HG03439 (cell line): ENCODE data around the gene CTIF.
"Not testable (repeated sequence)": the region's sequence is repeated elsewhere in the genome, so short reads cannot be mapped to it uniquely, and the experiment has no call there.

ENCODE experiments used
- ATAC-seq: cut with Tn5 transposase; IDR thresholded peaks from one replicate; pipeline ENCODE4 v1.9.1; 2021; ENCODE audit warnings: mild to moderate bottlenecking, moderate library complexity; ENCODE audit not compliant: unreplicated experiment

Gene CTIF

DNA sequence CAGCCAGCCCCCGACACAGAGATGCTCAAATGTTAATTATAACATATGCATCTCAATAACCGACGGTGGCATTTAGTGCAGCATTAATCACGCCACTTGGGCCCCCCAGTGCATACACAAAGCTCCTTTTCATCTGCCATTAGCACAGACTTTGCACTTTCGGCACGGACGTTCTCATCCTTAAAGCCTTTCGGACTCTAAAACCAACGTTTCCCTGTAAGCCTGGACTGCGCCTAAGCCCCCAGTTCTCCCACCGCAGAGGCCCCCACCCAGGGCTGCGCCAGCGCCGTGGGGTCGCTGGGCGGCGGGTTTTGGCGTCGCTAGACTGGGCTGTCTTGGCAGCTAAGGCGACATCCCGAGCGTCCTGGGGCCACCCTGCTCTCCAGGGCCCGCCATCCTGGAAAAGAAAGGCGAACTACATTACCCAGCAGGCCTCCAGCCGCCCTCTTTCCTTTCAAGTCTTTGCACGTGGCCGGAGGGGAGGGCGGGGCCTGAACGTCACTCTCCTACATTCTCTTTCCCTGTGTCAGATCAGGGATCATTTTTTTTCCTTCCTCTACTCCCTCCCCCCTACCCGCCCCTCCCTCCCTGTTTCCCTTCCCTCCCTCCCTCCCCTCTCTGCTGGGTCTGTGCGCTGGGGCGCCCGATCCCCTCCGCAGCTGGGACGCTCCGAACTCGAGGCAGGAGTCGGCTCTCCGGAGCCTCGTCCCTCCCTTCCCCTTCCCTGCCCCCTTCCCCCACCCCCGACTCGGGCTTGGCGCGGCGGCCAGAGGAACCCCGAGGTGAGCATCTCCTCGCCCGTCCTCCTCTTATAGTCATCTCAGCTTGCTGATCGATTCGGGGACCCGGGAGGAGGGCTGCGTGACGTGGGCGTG is at the start of gene CTIF:
CTIF (plus strand) TSS at position 501 of the 875 bp plus-strand sequence. CDS start 80,535 bp downstream, outside the sequence.
- peak; percentile 72 for ATAC-seq

DNA sequence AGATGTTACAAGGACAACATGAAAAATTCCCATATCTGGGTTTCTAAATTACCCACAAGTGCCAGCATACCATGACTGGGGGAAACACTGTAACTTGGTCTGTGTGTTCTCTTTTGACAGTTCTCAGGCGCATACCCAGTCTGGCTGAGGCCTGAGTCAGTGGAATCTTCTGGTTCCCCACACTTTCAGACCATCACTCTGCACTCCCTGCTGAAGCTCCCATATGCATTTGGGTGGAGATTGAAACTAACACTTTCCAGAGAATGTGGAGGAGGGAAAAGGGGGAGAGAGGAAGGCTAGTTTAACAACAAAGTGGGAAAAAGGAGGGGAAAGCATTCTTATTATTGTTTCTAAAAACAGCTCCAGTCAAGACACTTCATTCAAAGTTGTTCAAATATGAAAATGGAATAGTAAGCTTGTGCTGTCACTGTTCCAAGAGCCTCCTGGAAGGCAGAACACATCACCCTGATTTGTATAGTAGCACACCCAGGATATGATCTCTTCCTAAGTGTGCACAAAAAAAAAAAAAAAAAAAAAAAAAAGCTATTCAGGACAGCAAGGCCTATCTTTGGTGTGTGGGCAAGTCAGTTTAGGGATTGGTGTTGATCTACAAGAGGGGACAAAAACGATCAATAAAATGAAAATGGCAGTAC is 48.1 kb upstream of the CTIF start:
- ATAC-seq: no peak

DNA sequence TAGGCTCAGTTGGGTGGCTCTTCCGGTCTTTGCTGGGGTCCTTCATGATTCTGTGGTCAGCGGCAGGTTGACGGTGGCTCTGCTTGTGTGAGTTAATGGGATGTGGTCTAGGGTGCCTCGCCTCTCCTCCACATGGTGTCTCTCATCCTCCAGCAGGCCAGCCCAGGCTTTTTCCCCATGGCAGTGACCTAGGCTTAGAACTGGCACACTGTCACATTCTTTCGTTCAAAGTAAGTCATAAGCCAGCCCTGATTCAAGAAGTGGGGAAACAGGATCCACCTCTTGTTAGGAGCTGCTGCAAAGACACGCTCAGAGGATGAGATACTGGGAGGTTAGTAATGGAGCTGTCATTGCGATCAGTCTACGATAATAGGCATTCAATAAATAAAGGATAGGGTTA is 46.0 kb upstream of the CTIF start:
- ATAC-seq: no peak

DNA sequence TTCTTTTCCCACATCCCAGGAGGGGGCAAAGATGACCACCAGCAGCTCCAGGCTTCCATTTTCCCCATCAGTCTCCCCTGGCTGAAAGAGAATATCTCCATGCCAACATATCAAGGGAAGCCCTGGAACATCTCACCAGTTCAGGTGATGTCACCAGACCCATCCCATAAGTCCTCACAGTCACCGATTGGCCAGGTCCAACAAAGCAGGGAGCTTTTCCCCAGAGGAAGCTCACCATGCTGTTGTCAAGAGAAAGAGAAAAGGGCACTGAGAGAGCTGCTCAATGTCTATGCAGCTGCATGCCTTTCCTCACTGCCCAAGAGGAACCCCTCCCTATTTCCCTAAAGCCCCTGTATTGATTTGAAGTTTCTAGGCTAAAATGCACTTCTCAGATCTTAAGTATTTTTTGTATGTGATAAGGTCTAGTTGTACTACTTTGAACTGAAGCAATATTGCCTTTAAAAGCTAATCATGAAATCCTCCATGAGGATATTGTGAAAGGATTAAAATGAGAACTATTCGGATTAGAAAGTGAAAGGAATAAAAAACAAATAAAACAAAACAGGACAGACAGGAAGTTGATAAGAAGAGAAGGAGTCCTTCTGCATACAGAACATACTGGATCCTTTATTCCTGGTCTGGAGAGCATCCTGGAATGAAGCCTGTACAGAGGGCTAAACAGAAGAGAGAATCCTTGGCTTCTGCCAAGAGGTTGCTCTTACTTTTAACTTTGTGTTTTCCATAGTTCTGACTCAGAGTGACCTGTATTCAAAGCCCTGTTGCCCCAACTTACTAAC is 45.2 kb upstream of the CTIF start:
- ATAC-seq: no peak

DNA sequence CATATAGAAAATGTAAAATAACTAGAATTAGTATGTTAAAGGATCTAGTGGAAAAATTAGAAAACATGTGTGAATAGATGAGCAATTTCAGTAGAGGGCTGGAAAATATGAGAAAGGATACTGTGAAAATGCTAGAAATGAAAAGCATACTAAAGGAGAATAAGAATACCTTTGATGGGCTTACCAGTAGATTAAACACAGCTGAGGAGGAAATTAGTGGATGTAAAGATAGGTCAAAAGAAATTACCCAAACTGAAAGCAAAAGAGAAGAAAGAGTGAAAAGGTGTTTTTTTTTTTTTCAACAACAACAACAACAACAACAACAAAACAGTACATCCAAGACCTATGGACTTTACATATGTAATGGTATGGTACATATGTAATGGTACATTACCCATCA is 41.0 kb upstream of the CTIF start:
- ATAC-seq: no peak

DNA sequence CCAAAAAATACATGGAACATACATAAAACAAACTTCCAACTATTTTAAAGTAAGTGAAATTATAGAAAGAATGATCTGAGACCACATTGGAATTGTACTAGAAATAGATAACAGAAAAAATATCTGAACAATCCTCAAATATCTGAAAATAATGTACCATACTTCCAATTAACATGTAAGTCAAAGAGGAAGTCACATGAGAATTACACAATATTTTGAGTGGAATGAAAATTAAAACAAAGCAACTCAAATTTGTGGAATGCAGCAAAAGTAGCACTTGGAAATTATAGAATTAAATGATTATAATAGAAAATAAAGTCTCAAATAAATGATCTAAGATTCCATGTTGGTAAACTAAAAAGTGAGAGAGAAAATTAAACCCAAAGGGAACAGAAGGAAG is 38.3 kb upstream of the CTIF start:
- ATAC-seq: no peak

DNA sequence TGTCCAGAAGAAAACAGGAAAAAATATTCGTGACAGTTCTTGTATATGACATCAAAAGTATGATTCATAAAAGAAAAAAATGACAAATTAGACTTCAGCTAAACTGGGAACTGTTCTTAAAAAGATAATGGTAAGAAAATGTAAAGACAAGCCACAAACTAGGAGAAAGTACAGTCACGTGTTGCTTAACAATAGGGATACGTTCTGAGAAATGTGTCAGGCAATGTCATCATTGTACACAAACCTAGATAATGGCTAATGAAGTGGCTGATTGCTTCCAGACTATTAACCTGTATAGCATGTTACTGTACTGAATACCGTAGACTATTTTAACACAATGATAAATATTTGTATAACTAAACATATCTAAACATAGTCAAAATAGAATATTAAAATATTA is 35.9 kb upstream of the CTIF start:
- no peak for ATAC-seq

DNA sequence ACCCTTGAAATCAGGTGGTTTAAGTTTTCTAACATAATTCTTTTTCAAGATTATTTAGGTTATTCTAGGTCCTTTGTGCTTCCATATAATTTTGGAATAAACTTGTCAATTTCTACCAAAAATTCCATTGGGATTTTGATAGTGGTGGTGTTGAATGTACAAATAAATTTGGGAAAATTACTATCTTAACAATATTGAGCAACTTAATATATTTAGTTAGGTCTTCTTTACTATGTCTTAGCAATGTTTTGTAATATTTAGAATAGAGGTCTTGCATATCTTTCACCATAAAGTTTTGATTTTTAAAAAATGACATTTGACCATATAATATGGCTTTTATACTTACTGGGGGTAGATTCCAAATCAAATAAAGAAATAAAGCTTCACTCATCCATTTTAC is 34.0 kb upstream of the CTIF start:
- no peak for ATAC-seq

DNA sequence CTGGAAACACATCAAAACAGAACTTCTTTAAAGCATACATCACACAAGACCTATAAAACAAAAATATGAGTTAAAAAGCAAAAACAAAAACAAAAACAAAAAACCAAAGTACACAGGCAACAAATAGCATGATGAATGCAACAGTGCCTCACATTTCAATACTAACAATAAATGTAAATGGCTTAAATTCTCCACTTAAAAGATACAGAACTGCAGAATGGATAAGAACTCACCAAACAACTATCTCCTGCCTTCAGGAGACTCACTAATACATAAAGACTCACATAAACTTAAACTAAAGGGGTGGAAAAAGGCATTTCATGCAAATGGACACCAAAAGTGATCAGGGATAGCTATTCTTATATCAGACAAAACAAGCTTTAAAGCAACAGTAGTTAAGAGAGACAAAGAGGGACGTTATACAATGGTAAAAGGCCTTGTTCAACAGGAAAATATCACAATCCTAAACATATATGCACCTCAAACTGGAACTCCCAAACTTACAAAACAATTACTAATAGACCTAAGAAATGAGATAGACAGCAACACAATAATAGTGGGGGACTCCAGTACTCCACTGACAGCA is 31.8 kb upstream of the CTIF start:
- not testable (repeated sequence) for ATAC-seq

DNA sequence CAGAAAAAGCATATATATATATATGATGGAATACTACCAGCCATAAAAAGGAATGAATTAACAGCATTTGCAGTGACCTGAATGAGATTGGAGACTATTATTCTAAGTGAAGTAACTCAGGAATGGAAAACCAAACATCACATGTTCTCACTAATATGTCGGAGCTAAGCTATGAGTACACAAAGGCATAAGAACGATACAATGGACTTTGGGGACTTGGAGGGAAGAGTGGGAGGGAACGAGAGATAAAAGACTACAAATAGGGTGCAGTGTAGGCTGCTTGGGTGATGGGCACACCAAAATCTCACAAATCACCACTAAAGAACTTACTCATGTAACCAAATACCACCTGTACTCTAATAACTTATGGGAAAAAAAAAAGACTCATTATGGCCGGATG is 26.3 kb upstream of the CTIF start:
- ATAC-seq: not testable (repeated sequence)

DNA sequence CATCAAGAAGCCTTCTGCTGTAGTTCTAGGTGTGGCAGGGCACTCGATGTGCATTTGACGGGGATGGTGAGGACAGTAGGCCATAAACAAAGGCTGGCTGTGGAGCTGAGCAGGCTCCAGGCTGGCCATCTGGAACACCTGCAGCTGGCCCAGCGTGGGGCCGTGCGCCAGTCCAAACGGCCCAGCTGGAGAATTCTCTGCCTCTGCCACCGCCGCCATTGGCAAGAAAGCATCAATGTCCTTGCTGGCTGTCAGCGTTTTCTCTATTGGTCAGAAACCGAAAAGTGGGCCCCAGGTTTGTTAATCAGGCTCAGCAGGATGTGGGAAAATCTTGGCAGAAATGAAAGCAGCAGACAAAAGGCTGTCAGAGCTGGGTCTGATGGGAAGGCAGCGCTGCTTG is 24.0 kb upstream of the CTIF start:
- ATAC-seq: no peak

DNA sequence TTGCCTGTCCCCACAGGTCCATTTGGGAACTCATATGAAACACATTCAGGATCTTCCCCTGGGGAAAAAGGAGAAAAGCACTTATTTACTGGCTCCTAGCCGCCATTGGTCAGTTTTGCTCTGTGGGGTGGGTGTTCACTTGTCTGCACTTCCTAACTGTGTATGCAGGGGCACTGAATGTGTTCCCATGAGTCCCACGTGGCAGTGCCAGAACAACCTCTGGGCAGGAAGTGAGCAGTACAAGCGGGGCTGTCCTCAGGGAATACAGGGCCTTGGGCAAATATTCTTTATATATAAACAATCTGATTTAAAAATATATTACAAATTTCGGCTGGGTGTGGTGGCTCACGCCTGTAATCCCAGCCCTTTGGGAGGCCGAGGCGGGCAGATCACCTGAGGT is 21.8 kb upstream of the CTIF start:
- no peak for ATAC-seq

DNA sequence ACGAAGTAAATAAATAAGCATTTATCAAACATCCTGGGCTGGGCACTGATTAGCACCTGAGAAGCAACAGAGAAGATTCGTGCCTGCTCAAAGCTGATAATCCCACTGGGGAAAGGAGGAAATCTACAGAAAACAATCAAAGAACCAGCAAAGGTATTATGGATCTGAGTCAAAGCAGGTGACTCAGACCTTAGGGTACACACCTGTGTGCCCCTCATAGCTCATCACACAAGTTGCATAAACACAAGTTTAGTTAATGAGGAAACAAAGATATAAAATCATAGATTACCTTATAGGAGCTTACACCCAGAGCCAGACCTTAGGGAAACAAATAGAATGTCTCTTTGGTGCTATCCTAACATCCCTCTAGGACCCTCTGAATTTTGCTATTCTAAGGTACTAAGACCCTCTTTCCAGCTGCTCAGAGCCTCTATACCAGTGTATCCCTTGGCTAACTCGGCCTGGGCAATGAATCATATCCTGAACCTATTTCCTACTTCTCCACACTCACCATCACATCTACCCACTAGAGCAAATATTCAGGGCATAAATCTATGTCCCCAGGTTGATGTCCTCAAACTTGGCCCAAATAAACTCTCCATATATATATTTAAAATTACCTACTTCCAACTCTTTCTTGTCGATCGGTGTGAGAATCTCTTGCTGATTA is 19.3 kb upstream of the CTIF start:
- ATAC-seq: no peak

DNA sequence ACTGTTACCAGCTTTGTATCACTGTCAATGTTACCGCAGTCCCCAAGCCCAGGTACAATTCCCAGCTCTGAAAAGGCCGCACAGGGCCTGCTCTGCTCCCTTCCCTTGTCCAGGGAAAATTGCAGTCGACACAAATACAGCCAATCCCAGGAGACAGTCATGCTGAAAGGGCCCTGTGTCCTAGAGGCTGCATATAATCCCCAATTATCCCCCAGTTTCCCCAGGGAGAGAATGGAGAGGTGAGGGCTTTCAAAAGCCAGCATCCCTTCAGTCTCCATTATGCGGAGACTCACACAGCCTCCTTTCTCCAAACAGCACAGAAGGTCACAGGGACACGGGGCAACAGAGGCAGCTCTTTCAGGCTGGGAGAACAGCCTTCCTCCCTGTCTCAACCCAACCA is 17.1 kb upstream of the CTIF start:
- no peak for ATAC-seq

DNA sequence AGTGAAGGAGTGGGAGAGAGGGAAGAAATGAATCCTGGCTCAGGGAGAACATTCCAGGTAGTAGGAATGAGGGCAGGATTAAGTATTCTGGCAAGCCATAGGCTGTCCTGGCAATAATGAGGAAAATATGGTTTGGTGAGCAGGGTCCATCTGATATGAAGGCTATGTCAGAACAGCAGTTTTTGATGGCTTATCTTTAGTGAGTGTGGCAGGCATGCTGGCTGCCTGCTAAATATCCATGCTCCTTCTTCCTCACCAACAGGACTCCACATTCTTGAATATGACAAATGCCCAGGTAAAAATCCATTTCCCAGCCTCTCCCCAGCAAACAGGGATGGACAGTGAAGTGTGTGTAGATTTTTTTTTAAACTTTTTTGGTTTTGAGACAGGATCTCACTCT is 13.2 kb upstream of the CTIF start:
- ATAC-seq: no peak

DNA sequence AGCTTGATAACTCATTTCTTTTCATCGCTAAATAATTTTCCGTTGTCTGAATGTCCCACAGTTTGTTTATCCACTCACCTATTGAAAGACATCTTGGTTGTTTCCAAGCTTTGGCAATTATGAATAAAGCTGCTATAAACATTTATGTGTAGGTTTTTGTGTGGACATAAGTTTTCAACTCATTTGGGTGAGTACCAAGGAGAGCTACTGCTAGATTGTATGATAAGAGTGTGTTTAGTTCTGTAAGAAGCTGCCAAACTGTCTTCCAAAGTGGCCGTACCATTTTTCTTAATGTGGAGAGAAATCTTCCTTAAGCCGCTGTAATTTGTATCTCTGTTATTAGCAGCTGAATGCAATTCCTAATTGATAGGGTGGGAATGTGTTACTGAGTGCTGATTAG is 11.4 kb upstream of the CTIF start:
- no peak for ATAC-seq

DNA sequence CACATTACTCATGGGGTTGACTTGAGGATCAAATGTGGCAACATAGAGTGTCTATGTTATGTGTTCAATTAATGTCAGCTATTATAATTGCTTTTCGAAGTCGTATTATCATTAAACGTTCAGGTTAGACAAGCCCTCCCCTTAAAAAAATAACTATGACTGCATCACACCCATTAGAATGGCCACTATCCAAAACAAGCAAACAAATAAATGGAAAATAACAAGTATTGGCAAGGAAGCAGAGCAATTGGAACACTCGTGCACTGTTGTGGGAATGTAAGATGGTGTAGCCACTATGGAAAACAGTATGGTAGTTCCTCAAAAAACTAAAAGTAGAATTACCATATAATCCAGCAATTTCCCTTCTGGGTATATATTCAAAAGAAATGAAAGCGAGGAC is 10.0 kb upstream of the CTIF start:
- no peak for ATAC-seq

DNA sequence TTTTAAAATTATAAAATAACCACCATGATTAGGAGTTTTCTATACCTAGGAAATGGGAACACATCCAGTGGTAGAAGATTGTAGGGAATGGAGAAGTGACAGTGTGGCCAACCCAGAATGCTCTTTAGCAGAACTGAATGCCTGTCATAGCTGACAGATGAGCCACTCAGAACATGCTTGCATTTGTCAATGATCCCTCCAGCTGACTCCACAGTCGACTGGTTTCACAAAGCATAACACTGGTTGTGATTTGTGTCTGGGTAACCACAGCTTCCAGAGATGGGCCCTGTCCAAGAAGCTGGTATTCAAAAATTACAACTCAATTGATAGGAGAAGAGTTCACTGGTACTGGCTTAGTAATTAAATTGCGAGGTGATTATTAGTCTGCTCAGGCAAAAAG is 9.0 kb upstream of the CTIF start:
- ATAC-seq: no peak

DNA sequence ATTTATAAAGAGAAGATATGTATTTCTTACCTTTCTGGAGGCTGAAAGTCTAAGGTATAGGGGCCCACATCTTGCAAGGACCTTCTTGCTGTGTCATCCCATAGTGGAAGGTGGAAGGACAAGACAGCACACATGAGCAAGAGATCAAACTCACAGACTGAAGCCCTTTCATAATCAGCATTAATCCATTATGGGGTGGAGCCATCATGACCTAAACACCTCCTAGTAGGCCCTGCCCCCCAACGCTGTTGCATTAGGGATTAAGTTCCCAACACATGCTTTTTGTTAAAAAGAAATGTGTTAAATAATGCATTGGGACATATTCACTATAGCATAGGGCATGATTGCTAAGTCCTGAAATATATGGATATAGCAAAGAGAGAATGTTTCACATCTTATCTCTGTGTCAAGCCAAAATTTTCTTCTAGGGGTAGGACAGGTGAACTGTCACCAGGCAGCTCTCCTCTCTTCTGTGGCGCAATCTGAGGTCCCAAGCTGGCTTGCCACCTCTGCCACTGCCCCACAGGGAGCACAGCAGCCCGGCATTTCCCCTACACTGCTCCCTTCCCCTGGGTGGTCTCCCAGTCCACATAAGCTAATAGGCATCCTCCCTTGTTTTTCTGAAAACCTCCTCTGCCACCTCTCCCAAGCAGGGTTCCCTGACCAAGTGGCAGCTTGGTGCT is 8.3 kb upstream of the CTIF start:
- no peak for ATAC-seq

DNA sequence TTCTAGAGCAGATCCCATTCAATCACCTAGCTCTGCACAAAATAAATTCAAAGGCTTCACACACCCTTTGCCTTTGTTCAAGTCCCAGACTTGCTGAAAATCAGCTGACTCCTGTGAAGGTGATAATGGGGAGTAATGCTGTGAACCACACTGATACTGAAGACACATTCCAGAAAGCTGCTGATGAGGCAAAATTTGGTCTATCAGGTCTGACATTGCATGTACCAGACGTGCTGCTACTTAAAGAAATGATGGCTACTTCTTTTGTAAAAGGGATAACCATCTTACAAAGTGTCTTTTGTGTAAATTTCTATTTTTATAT is 7.8 kb upstream of the CTIF start:
- no peak for ATAC-seq
